Aorta (tissue), 5 donors: Measurements from ENCODE around the gene ZBTB7C. TPM values are rescaled to one million over a fixed set of nuclear protein-coding genes. Genes with fewer than 3 reads are reported as not detected.

ENCODE experiments used
- ATAC-seq: fragments of 200-7000 bp; cut with Tn5 transposase; one replicate; pipeline ENCODE4 v1.9.1; 2022; ENCODE audit warnings: moderate library complexity; ENCODE audit not compliant: low FRiP score
- DNase-seq, 2 donors: peaks; one replicate each; pipeline ENCODE4 v3.0.0-alpha.2; 2020
- H3K27ac ChIP-seq, 2 donors: one replicate each; pipeline ENCODE4 v1.5.1; 2013; ENCODE audit warnings: low read length in 2 of 2, mild to moderate bottlenecking in 2 of 2, moderate library complexity in 2 of 2, control low read depth in 1 of 2, inconsistent platforms in 1 of 2, low read depth in 1 of 2
- H3K27me3 ChIP-seq, 2 donors: one replicate each; pipeline ENCODE4 v1.6.1; 2013; ENCODE audit warnings: control low read depth in 1 of 2, low read length in 1 of 2, mild to moderate bottlenecking in 1 of 2, moderate library complexity in 1 of 2; ENCODE audit not compliant: insufficient read depth in 2 of 2, control insufficient read depth in 1 of 2
- H3K36me3 ChIP-seq, 2 donors: one replicate each; pipeline ENCODE4 v1.6.1; 2013; ENCODE audit warnings: control low read depth in 1 of 2, low read length in 1 of 2, mild to moderate bottlenecking in 1 of 2; ENCODE audit not compliant: insufficient read depth in 2 of 2, control insufficient read depth in 1 of 2
- H3K4me1 ChIP-seq, 2 donors: one replicate each; pipeline ENCODE4 v1.6.1; 2013; ENCODE audit warnings: low read length in 2 of 2, control low read depth in 1 of 2, mild to moderate bottlenecking in 1 of 2, moderate library complexity in 1 of 2; ENCODE audit not compliant: insufficient read depth in 2 of 2, control insufficient read depth in 1 of 2
- H3K4me3 ChIP-seq, 2 donors: one replicate each; pipeline ENCODE4 v1.5.1; 2013; ENCODE audit warnings: low read length in 2 of 2, control low read depth in 1 of 2, mild to moderate bottlenecking in 1 of 2
- H3K9me3 ChIP-seq: one replicate; pipeline ENCODE4 v1.6.1; 2013; ENCODE audit warnings: mild to moderate bottlenecking, low read length; ENCODE audit not compliant: control insufficient read depth
- WGBS, 2 donors: extraction: QIAGEN DNeasy Blood & Tissue Kit; methylation state at CpG; one replicate each; pipeline ENCODE4 v1.1.7; 2013; 5-methylcytosine and 5-hydroxymethylcytosine counted together
- intact Hi-C, 2 donors: fragments of 100-400 bp; cut with DNase I; formaldehyde crosslinking; loops; one replicate each; pipeline versions ENCODE4 v1.14.2 to v1.15.0; 2022
- polyA plus RNA-seq, 2 donors: library from polyadenylated mRNA; stranded (reverse); fragments of 200-250 nt; gene quantifications; one replicate each; pipeline ENCODE4 v1.2.3, GENCODE V29; 2013
- total RNA-seq, 2 donors: library from RNA; stranded (reverse); fragmentation: NEBNext Ultra II Directional; extraction: Animal tissue kit (Norgen Biotek cat#: 25700); gene quantifications; one replicate each; pipeline ENCODE4 v1.2.1, GENCODE V29; 2021
- donor health status: healthy with polysubstance abuse.
- donor health status: Bipolar disorder and iron deficiency.
- donor health status: DM: no; HTN: no; CAD: no.
- donor health status: DM: no; HTN: no; CAD: no.
- donor health status: DM: yes; HTN: yes; CAD: no.

ZBTB7C gene
- total and polyA plus RNA-seq, 4 donors, result 0.69 to 22.4 (median 10.0) TPM

GRCh38 chr18:48151421-48152065 lies 257.6 kb downstream of the ZBTB7C start:
- 53 to 57% methylated on average over 11 of the region's 11 CpGs for WGBS, 2 donors
- no peak for ATAC-seq
- no peaks in the 10 kb centered on the region for H3K4me1 ChIP-seq

GRCh38 chr18:48149020-48149685 lies 260.0 kb downstream of the ZBTB7C start:
- no peaks in the 10 kb centered on the region for H3K4me1 ChIP-seq
- intact Hi-C loops, result no loop called here
- no peaks in the 10 kb centered on the region for H3K36me3 ChIP-seq
- DNase-seq (no peak), ATAC-seq (no peak)
- H3K4me3 ChIP-seq, result no peak overlapping the region
- 94 to 95% methylated on average over 15 of the region's 15 CpGs for WGBS, 2 donors
- H3K27me3 ChIP-seq, result no peaks in the 10 kb centered on the region
- no peak overlapping the region for H3K27ac ChIP-seq
- H3K9me3 ChIP-seq, result no peaks in the 10 kb centered on the region

More at GRCh38 chr18:48151421-48152065, 257.6 kb downstream of the ZBTB7C start:
- H3K36me3 ChIP-seq, result no peaks in the 10 kb centered on the region
- DNase-seq, result no peak
- H3K4me3 ChIP-seq, result no peak overlapping the region
- intact Hi-C loops, result no loop called here
- no peaks in the 10 kb centered on the region for H3K27me3 ChIP-seq
- no peaks in the 10 kb centered on the region for H3K9me3 ChIP-seq
- H3K27ac ChIP-seq, result no peak overlapping the region

- Histone ChIP-seq H3K27ac (no peak overlapping the region), H3K4me1 (no peaks in the 10 kb centered on the region), H3K9me3 (no peaks in the 10 kb centered on the region), H3K27me3 (no peaks in the 10 kb centered on the region), H3K4me3 (no peak overlapping the region), H3K36me3 (no peaks in the 10 kb centered on the region)
- intact Hi-C loops, result no loop called here
- WGBS, 2 donors, result 100% methylated on average over 1 of the region's 1 CpG
- peak in 1 of 2 donors; percentile 11 for DNase-seq
- no peak for ATAC-seq
These were observed 266.2 kb downstream of the ZBTB7C start for GRCh38 chr18:48142994-48143393.

GRCh38 chr18:48142353-48142752 lies 266.8 kb downstream of the ZBTB7C start:
- WGBS, 2 donors, result 96 to 100% methylated on average over 3 of the region's 3 CpGs
- DNase-seq (peak in 1 of 2 donors; percentile 24), ATAC-seq (no peak)
- Histone ChIP-seq H3K9me3 (no peaks in the 10 kb centered on the region), H3K27me3 (no peaks in the 10 kb centered on the region), H3K4me1 (no peaks in the 10 kb centered on the region), H3K4me3 (no peak overlapping the region), H3K27ac (no peak overlapping the region), H3K36me3 (no peaks in the 10 kb centered on the region)
- intact Hi-C loops, result no loop called here

GRCh38 chr18:48140731-48141130 lies 268.5 kb downstream of the ZBTB7C start:
- 97% methylated on average over 10 of the region's 10 CpGs for WGBS, 2 donors
- Histone ChIP-seq H3K36me3 (no peaks in the 10 kb centered on the region), H3K27ac (no peak overlapping the region), H3K4me3 (no peak overlapping the region), H3K27me3 (no peaks in the 10 kb centered on the region), H3K9me3 (no peaks in the 10 kb centered on the region), H3K4me1 (no peaks in the 10 kb centered on the region)
- DNase-seq, result no peak
- ATAC-seq, result no peak
- intact Hi-C loops, result no loop called here

GRCh38 chr18:48139431-48140347 lies 269.5 kb downstream of the ZBTB7C start:
- no peak overlapping the region for H3K4me3 ChIP-seq
- no peaks in the 10 kb centered on the region for H3K27me3 ChIP-seq
- no peaks in the 10 kb centered on the region for H3K36me3 ChIP-seq
- no peak overlapping the region for H3K27ac ChIP-seq
- intact Hi-C loops, result loop anchor here in 1 of 2 donors (10.0 kb wide), 1 partner anchor 305 kb away; no protein-coding TSS in a partner anchor
- ATAC-seq (peak; percentile 11), DNase-seq (no peak)
- WGBS, 2 donors, result 21 to 27% methylated on average over 12 to 14 of the region's 14 CpGs
- no peaks in the 10 kb centered on the region for H3K9me3 ChIP-seq
- no peaks in the 10 kb centered on the region for H3K4me1 ChIP-seq

- no peaks in the 10 kb centered on the region for H3K36me3 ChIP-seq
- 90% methylated on average over 7 of the region's 7 CpGs for WGBS, 2 donors
- H3K4me1 ChIP-seq, result no peaks in the 10 kb centered on the region
- H3K27ac ChIP-seq, result no peak overlapping the region
- no peak for DNase-seq
- no peaks in the 10 kb centered on the region for H3K27me3 ChIP-seq
- ATAC-seq, result no peak
- intact Hi-C loops, result loop anchor here in 1 of 2 donors (10.0 kb wide), 1 partner anchor 306 kb away; no protein-coding TSS in a partner anchor
- no peaks in the 10 kb centered on the region for H3K9me3 ChIP-seq
- H3K4me3 ChIP-seq, result no peak overlapping the region
These were observed 270.3 kb downstream of the ZBTB7C start for GRCh38 chr18:48138660-48139430.

- ATAC-seq (no peak), DNase-seq (no peak)
- H3K36me3 ChIP-seq, result no peaks in the 10 kb centered on the region
- H3K9me3 ChIP-seq, result no peaks in the 10 kb centered on the region
- WGBS, 2 donors, result 91 to 95% methylated on average over 4 of the region's 4 CpGs
- no peak overlapping the region for H3K27ac ChIP-seq
- no peaks in the 10 kb centered on the region for H3K4me1 ChIP-seq
- no peak overlapping the region for H3K4me3 ChIP-seq
- H3K27me3 ChIP-seq, result no peaks in the 10 kb centered on the region
- intact Hi-C loops, result loop anchor here in 1 of 2 donors (10.0 kb wide), 1 partner anchor 307 kb away; no protein-coding TSS in a partner anchor
These were observed 271.0 kb downstream of the ZBTB7C start for GRCh38 chr18:48138210-48138609.
